Mesothelial cell of epicardium (in vitro differentiated cells): ENCODE data around the gene ALAD. TPM values are rescaled to one million over a fixed set of nuclear protein-coding genes. Genes with fewer than 3 reads are reported as not detected.

ENCODE experiments used
- DNase-seq, 2 experiments: peaks; one replicate each; pipeline ENCODE4 v3.0.0; 2021; ENCODE audit warnings: low spot score in 2 of 2; ENCODE audit not compliant: unreplicated experiment in 2 of 2
- H3K27ac Mint-ChIP-seq: 2 replicates; pipeline ENCODE4 v1.8.0; 2021; ENCODE audit warnings: mixed read lengths
- H3K27me3 Mint-ChIP-seq: 2 replicates; pipeline ENCODE4 v1.8.0; 2021; ENCODE audit warnings: low read depth, mixed read lengths
- H3K36me3 Mint-ChIP-seq: 2 replicates; pipeline ENCODE4 v1.8.0; 2021; ENCODE audit warnings: mixed read lengths
- H3K4me1 Mint-ChIP-seq: 2 replicates; pipeline ENCODE4 v1.8.0; 2021; ENCODE audit warnings: mixed read lengths
- H3K4me3 Mint-ChIP-seq: 2 replicates; pipeline ENCODE4 v1.8.0; 2021; ENCODE audit warnings: mild to moderate bottlenecking, moderate library complexity, mixed read lengths
- H3K9me3 Mint-ChIP-seq: 2 replicates; pipeline ENCODE4 v1.8.0; 2021; ENCODE audit warnings: mixed read lengths
- CTCF ChIP-seq: fragments of 200-600 bp; sonication (generic); IDR thresholded peaks from one replicate; pipeline ENCODE4 v1.5.0; 2021; ENCODE audit warnings: antibody characterized with exemption; ENCODE audit not compliant: unreplicated experiment
- total RNA-seq: library from RNA; stranded (reverse); gene quantifications from 3 replicates; pipeline ENCODE4 v1.2.1, GENCODE V29; 2021

The ALAD gene
- total RNA-seq, 1 donor from 2014 or later = 45.6 TPM

DNA sequence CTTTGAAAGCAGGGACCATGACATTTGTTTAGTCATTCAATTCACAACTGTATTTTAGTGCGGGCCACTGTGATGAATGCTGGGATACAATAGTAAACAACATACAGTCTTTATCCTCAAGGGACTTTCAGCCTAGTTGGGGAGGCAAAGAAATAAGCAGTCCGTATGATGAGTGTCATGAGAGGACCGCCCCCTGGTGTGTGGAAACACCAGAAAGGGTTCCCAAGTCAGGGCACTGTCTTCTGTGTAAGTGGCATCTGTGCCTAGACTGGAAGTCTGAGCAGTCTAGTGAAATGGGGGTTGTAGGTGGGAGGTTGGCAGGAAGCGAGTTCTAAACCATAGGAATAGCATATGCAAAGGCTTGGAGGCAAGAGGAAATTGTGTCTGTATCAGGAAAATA is 16.3 kb upstream of the ALAD start:
- Mint-ChIP-seq H3K4me3 (no peak overlapping the region), H3K27me3 (no peaks in the 10 kb centered on the region), H3K27ac (no peak overlapping the region), H3K4me1 (no peaks in the 10 kb centered on the region), H3K36me3 (no peaks in the 10 kb centered on the region), H3K9me3 (no peaks in the 10 kb centered on the region)
- DNase-seq = no peak
- TF ChIP-seq CTCF = no peak

DNA sequence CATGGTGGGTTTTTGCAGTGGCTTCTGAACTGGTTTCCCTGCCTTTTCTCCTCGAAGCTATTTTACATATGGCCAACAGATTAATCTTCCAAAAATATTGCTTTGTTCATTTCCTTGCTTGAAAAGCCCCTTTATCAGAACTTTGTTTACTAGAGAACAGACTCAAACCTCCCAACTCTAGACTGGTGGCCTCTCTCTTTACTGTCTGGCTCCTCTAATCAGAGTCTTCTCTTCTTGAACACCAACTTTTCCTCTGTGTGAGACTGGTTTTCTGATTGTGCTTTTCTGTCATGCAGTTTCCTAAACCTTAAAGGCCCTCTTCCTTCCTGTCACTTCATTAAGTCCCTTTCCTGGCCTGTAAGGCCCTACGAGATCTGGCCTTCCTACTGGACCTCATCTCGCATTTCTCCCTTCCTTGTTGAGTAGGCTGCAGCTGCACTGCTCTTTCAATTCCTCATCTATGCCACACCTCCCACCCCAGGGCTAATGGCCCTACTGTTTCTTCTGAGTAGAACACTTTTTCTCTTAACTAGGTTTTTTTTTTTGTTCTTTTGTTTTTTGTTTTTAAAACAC is 15.2 kb upstream of the ALAD start:
- Mint-ChIP-seq H3K9me3 (no peaks in the 10 kb centered on the region), H3K27me3 (no peaks in the 10 kb centered on the region), H3K27ac (no peak overlapping the region), H3K4me1 (no peaks in the 10 kb centered on the region), H3K4me3 (no peak overlapping the region), H3K36me3 (no peaks in the 10 kb centered on the region)
- no peak for TF ChIP-seq CTCF
- DNase-seq = no peak

GRCh38 chr9:113410207-113410864 is 9.3 kb upstream of the ALAD start, which contains the start of the genes C9orf43 and POLE3:
Gene C9orf43, plus strand, starts transcription at chr9:113410747. Its CDS starts 2,747 bp downstream, at chr9:113413494.
Gene POLE3, minus strand, starts transcription at chr9:113410675. Its CDS starts 382 bp downstream, at chr9:113410293.
- Mint-ChIP-seq H3K36me3 (peaks cover 10% of the 10 kb centered on the region), H3K4me3 (peak within 1 kb of the TSS; percentile 91), H3K4me1 (peaks cover 16% of the 10 kb centered on the region), H3K27ac (peak within 1 kb of the TSS; percentile 99), H3K9me3 (no peaks in the 10 kb centered on the region), H3K27me3 (no peaks in the 10 kb centered on the region)
- DNase-seq = peak; percentile 80 to 92
- TF ChIP-seq CTCF = no peak

DNA sequence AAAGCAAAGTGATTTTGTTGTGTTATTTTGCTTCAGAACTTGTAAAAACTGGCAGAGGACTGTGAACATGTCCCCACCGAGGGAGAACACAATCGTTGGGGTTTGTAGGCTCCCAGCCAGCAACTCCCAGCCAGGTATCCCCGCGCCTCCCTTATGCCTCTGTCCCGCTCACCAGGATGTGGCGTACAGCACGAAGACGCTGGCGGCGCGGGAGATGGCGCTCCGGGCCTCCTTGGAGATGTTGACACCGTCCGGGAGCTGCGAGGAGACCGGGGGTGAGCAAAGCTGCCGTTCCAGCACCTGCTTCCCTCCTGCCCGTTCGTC is 8.8 kb upstream of the ALAD start:
- no peaks in the 10 kb centered on the region for H3K27me3 Mint-ChIP-seq
- no peak for TF ChIP-seq CTCF
- no peak for DNase-seq
- peaks cover 16% of the 10 kb centered on the region for H3K4me1 Mint-ChIP-seq
- H3K9me3 Mint-ChIP-seq = no peaks in the 10 kb centered on the region
- peaks cover 10% of the 10 kb centered on the region for H3K36me3 Mint-ChIP-seq
- H3K27ac Mint-ChIP-seq = peak overlapping the region; percentile 99
- peak overlapping the region; percentile 91 for H3K4me3 Mint-ChIP-seq

DNA sequence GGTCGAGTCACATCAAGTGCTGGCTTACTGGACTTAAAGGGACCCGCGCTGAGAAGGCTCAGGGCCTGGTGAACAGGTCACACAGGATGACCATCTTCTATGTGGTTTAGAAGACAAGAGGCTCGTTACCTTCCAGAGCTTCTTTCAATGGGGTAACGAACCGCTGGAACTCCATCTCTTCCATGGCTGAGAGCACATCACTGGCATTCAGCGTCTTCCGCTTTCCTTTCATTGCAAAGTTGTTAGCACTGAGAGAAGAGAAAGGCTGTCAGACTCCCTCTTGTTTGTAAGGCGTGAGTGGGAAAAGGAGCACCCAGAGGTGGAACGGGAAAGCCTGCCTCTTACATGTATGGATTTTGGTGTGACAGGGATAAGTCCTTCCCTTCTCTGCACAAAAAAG is 8.4 kb upstream of the ALAD start:
- Mint-ChIP-seq H3K27ac (peak overlapping the region; percentile 99), H3K4me3 (peak overlapping the region; percentile 91), H3K27me3 (no peaks in the 10 kb centered on the region), H3K9me3 (no peaks in the 10 kb centered on the region), H3K36me3 (peaks cover 10% of the 10 kb centered on the region), H3K4me1 (peaks cover 16% of the 10 kb centered on the region)
- no peak for TF ChIP-seq CTCF
- DNase-seq = no peak
